IMR-90 (cell line): ENCODE data around the gene UNC79. TPM values are rescaled to one million over a fixed set of nuclear protein-coding genes. Genes with fewer than 3 reads are reported as not detected.

ENCODE experiments used
- ATAC-seq: fragments of 200-7000 bp; cut with Tn5 transposase; 2 replicates; pipeline ENCODE4 v1.9.1; 2020; ENCODE audit warnings: low read depth, mild to moderate bottlenecking, moderate library complexity
- BruUV-seq: library from RNA; stranded (reverse); fragments of 400-500 nt; replicated peaks from 2 replicates; lab custom pipeline; 2021; lab: Mats Ljungman, UMichigan
- CTCF ChIA-PET: fragments of 300-600 bp; formaldehyde crosslinking; extraction: SDS; loops from one replicate; lab custom pipeline; 2021; ENCODE audit warnings: antibody characterized with exemption; lab: Yijun Ruan, JAX
- POLR2A ChIA-PET: fragments of 300-600 bp; sonication (Branson Sonifier 250); formaldehyde crosslinking; loops from one replicate; lab custom pipeline; 2022; ENCODE audit warnings: antibody characterized with exemption; ENCODE audit not compliant: unreplicated experiment; lab: Charles Lee
- DNase-seq: peaks from one replicate; pipeline ENCODE4 v3.0.0; 2013
- H2AFZ ChIP-seq: replicated peaks from 2 replicates; pipeline ENCODE3; 2013; ENCODE audit warnings: low read length, mild to moderate bottlenecking; ENCODE audit not compliant: poor library complexity
- H2AK5ac ChIP-seq: 2 replicates; pipeline ENCODE4 v1.6.1; 2013; ENCODE audit warnings: low read depth, low read length, inconsistent platforms
- H2AK9ac ChIP-seq: replicated peaks from 2 replicates; pipeline ENCODE3; 2013; ENCODE audit warnings: mild to moderate bottlenecking, low read depth, low read length, moderate library complexity; ENCODE audit not compliant: poor library complexity
- H2BK120ac ChIP-seq: 2 replicates; pipeline ENCODE4 v1.6.1; 2013; ENCODE audit warnings: low read depth, low read length, inconsistent platforms
- H2BK15ac ChIP-seq: 3 replicates; pipeline ENCODE4 v1.6.1; 2013; ENCODE audit warnings: low read depth, low read length, inconsistent platforms
- H2BK20ac ChIP-seq: 2 replicates; pipeline ENCODE4 v1.6.1; 2013; ENCODE audit warnings: low read depth, mild to moderate bottlenecking, inconsistent platforms, low read length, moderate library complexity
- H2BK5ac ChIP-seq: 2 replicates; pipeline ENCODE4 v1.6.1; 2013; ENCODE audit warnings: mild to moderate bottlenecking, low read depth, low read length, inconsistent platforms; ENCODE audit not compliant: poor library complexity, severe bottlenecking
- H3K14ac ChIP-seq: replicated peaks from 2 replicates; pipeline ENCODE4 v1.6.1; 2013; ENCODE audit warnings: low read depth, low read length, inconsistent platforms
- H3K18ac ChIP-seq: 2 replicates; pipeline ENCODE4 v1.6.1; 2013; ENCODE audit warnings: low read depth, low read length, control low read depth
- H3K23ac ChIP-seq: 2 replicates; pipeline ENCODE4 v1.6.1; 2013; ENCODE audit warnings: low read depth, low read length, inconsistent platforms
- H3K27ac ChIP-seq: 2 replicates; pipeline ENCODE4 v1.5.1; 2013; ENCODE audit warnings: mild to moderate bottlenecking, control low read depth, low read length; ENCODE audit not compliant: insufficient read depth
- H3K27me3 ChIP-seq: 2 replicates; pipeline ENCODE4 v1.6.1; 2013; ENCODE audit warnings: low read length; ENCODE audit not compliant: control insufficient read depth, insufficient read depth
- H3K36me3 ChIP-seq: 2 replicates; pipeline ENCODE4 v1.6.1; 2013; ENCODE audit warnings: low read length, mixed read lengths; ENCODE audit not compliant: control insufficient read depth, insufficient read depth
- H3K4ac ChIP-seq: 2 replicates; pipeline ENCODE4 v1.6.1; 2013; ENCODE audit warnings: low read depth, low read length, inconsistent platforms
- H3K4me1 ChIP-seq: 2 replicates; pipeline ENCODE4 v1.6.1; 2013; ENCODE audit warnings: low read length, mixed read lengths; ENCODE audit not compliant: control insufficient read depth, insufficient read depth
- H3K4me2 ChIP-seq: 2 replicates; pipeline ENCODE4 v1.6.1; 2013; ENCODE audit warnings: low read depth, mild to moderate bottlenecking, control low read depth, low read length, moderate library complexity
- H3K4me3 ChIP-seq: 2 replicates; pipeline ENCODE4 v1.5.1; 2013; ENCODE audit warnings: low read depth, mild to moderate bottlenecking, control low read depth, low read length, moderate library complexity; ENCODE audit not compliant: insufficient read depth
- H3K56ac ChIP-seq: 2 replicates; pipeline ENCODE4 v1.6.1; 2013; ENCODE audit warnings: low read length, inconsistent platforms; ENCODE audit not compliant: insufficient read depth; ENCODE audit errors: extremely low read depth
- H3K79me1 ChIP-seq, 2 experiments: 2 replicates each; pipeline ENCODE4 v1.6.1; 2013; ENCODE audit warnings: low read length in 2 of 2, inconsistent platforms in 1 of 2, low read depth in 1 of 2
- H3K9ac ChIP-seq: 2 replicates; pipeline ENCODE4 v1.6.1; 2013; ENCODE audit warnings: low read depth, low read length, control low read depth
- H3K9me1 ChIP-seq: 2 replicates; pipeline ENCODE4 v1.6.1; 2013; ENCODE audit warnings: low read length, inconsistent platforms; ENCODE audit not compliant: insufficient read depth
- H3K9me3 ChIP-seq: 2 replicates; pipeline ENCODE4 v1.6.1; 2013; ENCODE audit warnings: low read length; ENCODE audit not compliant: control insufficient read depth, insufficient read depth
- H4K20me1 ChIP-seq: 2 replicates; pipeline ENCODE4 v1.6.1; 2013; ENCODE audit warnings: low read length, inconsistent platforms; ENCODE audit not compliant: insufficient read depth
- H4K5ac ChIP-seq: 2 replicates; pipeline ENCODE4 v1.6.1; 2013; ENCODE audit warnings: mild to moderate bottlenecking, low read depth, low read length, control low read depth
- H4K8ac ChIP-seq, 2 experiments: 2 replicates each; pipeline ENCODE4 v1.6.1; 2013; ENCODE audit warnings: low read depth in 2 of 2, low read length in 2 of 2, control low read depth in 1 of 2, inconsistent platforms in 1 of 2
- H4K91ac ChIP-seq: 2 replicates; pipeline ENCODE4 v1.6.1; 2013; ENCODE audit warnings: low read depth, low read length, inconsistent platforms; ENCODE audit not compliant: insufficient read depth
- BHLHE40 ChIP-seq: fragments of 150-350 bp; IDR thresholded peaks from 2 replicates; pipeline ENCODE4 v1.6.1; 2016; ENCODE audit warnings: mild to moderate bottlenecking, low read depth, low read length
- CEBPB ChIP-seq: IDR thresholded peaks from 2 replicates; pipeline ENCODE4 v1.6.1; 2012; ENCODE audit warnings: low read depth, low read length, improper control_type of control experiment
- CHD1 ChIP-seq: IDR thresholded peaks from 2 replicates; pipeline ENCODE4 v1.6.1; 2012; ENCODE audit warnings: low read depth, low read length, improper control_type of control experiment
- ELK1 ChIP-seq: fragments of 150-350 bp; IDR thresholded peaks from 2 replicates; pipeline ENCODE4 v1.6.1; 2016; ENCODE audit warnings: low read depth, mild to moderate bottlenecking, low read length, moderate library complexity, borderline replicate concordance
- FOS ChIP-seq: fragments of 150-350 bp; IDR thresholded peaks from 2 replicates; pipeline ENCODE4 v1.6.1; 2016; ENCODE audit warnings: low read depth, low read length
- MAFK ChIP-seq: IDR thresholded peaks from 2 replicates; pipeline ENCODE4 v1.6.1; 2012; ENCODE audit warnings: low read depth, low read length, improper control_type of control experiment
- MAZ ChIP-seq: IDR thresholded peaks from 2 replicates; pipeline ENCODE4 v1.6.1; 2012; ENCODE audit warnings: low read depth, mild to moderate bottlenecking, low read length, improper control_type of control experiment, moderate library complexity, borderline replicate concordance
- MXI1 ChIP-seq: IDR thresholded peaks from 2 replicates; pipeline ENCODE4 v1.6.1; 2012; ENCODE audit warnings: low read depth, mild to moderate bottlenecking, low read length, moderate library complexity, borderline replicate concordance
- NFE2L2 ChIP-seq: fragments of 150-350 bp; IDR thresholded peaks from 2 replicates; pipeline ENCODE4 v1.6.1; 2016; ENCODE audit warnings: low read depth, mild to moderate bottlenecking, low read length
- POLR2A ChIP-seq: IDR thresholded peaks from 2 replicates; pipeline ENCODE4 v1.6.1; 2012; ENCODE audit warnings: mild to moderate bottlenecking, low read depth, low read length
- RAD21 ChIP-seq: IDR thresholded peaks from 2 replicates; pipeline ENCODE4 v1.6.1; 2012; ENCODE audit warnings: low read length, improper control_type of control experiment
- RCOR1 ChIP-seq: IDR thresholded peaks from 2 replicates; pipeline ENCODE4 v1.6.1; 2012; ENCODE audit warnings: mild to moderate bottlenecking, low read length, improper control_type of control experiment; ENCODE audit not compliant: insufficient replicate concordance
- RFX5 ChIP-seq: IDR thresholded peaks from 2 replicates; pipeline ENCODE4 v1.8.0; 2012; ENCODE audit warnings: low read depth, mild to moderate bottlenecking, low read length, moderate library complexity
- SMC3 ChIP-seq: fragments of 150-350 bp; IDR thresholded peaks from 2 replicates; pipeline ENCODE4 v1.6.1; 2016; ENCODE audit warnings: low read depth, mild to moderate bottlenecking, antibody characterized with exemption, low read length, moderate library complexity
- WGBS, 2 experiments: methylation state at CpG; one replicate each; pipeline versions ENCODE4 v1.1.5 to v1.1.7; 2013; ENCODE audit warnings: missing lambda C conversion rate in 2 of 2; ENCODE audit not compliant: insufficient read length in 1 of 2; ENCODE audit errors: extremely low coverage in 2 of 2; 5-methylcytosine and 5-hydroxymethylcytosine counted together
- dilution Hi-C: fragments of 300-500 bp; cut with HindIII; formaldehyde crosslinking; loops from one replicate; pipeline ENCODE4 v1.14.3; 2018; ENCODE audit warnings: low sequenced_read_pairs; ENCODE audit not compliant: unreplicated experiment
- in situ Hi-C: fragments of 300-500 bp; cut with MboI; formaldehyde crosslinking; loops from 3 replicates; pipeline ENCODE4 v1.14.3; 2019; ENCODE audit warnings: low sequenced_read_pairs, inconsistent platforms, mixed read lengths
- intact Hi-C: fragments of 100-400 bp; cut with micrococcal nuclease; formaldehyde crosslinking; loops from 2 replicates; pipeline ENCODE4 v1.10.0; 2022
- polyA plus RNA-seq, 3 experiments: library from polyadenylated mRNA; depleted of rRNA; stranded (reverse); fragments of >200 nt; gene quantifications; 2 replicates each; pipeline ENCODE4 v1.2.3, GENCODE V29; 2012; ENCODE audit warnings: low replicate concordance in 1 of 3
- total RNA-seq: library from RNA; depleted of rRNA; stranded (reverse); fragments of >200 nt; gene quantifications from 2 replicates; pipeline ENCODE4 v1.2.3, GENCODE V29; 2012
- TF ChIP-seq, protein P1 (sequence below): conservative IDR thresholded peaks from 2 replicates; pipeline ENCODE4 v1.5.1; 2012; ENCODE audit warnings: mild to moderate bottlenecking, low read depth, low read length, improper control_type of control experiment
- TF ChIP-seq, protein P2 (sequence below): fragments of 150-350 bp; IDR thresholded peaks from 2 replicates; pipeline ENCODE4 v1.6.1; 2017; ENCODE audit warnings: mild to moderate bottlenecking, antibody characterized with exemption, low read length, low read depth

UNC79 gene
- total and polyA plus RNA-seq, 2 of the 4 experiments (the other 2 are of a cell fraction), result under 0.01 TPM

DNA sequence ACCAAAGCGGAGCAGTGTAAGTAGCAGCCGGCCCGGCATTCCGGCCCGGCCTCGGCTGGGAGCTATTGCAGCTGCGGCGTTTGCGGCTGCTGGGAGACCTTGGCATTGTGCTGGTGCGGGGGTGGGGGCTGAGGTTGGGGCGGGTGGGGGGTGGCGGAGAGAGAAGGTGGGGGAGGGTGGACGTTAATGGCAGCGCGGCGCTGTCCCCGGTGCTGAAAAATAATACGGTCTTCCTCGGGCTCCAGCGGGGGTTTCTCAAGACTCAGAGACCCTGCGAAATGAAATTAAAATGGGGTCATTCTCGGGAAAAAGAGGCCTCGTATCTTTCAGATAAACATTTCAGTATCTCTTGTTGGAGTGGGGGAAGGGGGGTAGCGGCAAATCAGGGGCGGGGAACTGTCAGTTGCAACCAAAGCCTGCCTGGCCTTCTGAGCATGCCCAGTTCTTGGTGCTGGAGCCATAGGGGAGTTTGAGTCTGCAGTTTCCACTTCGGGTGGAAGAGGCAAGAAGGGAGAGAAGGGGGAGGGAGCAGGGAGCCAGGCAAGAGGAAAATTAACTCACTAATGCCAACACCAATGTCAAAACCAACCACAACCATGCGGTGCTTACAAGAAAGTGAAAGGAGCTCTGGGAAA lies 414 bp downstream of the UNC79 start:
- no peak overlapping the region for H2BK5ac ChIP-seq
- H3K9me1 ChIP-seq, result no peaks in the 10 kb centered on the region
- in situ Hi-C loops (no loop called here), intact Hi-C loops (no loop called here), dilution Hi-C loops (no loop called here)
- no peaks in the 10 kb centered on the region for H3K79me1 ChIP-seq
- no peak overlapping the region for H2AFZ ChIP-seq
- CTCF ChIA-PET, result no interaction called here
- H3K9ac ChIP-seq, result no peak overlapping the region
- DNase-seq, result no peak
- no peak overlapping the region for H2AK9ac ChIP-seq
- H3K9me3 ChIP-seq, result no peaks in the 10 kb centered on the region
- peak; percentile 21; the same call in 1 of the 2 replicates for ATAC-seq
- H2BK15ac ChIP-seq, result no peak overlapping the region
- no TSS peak for BruUV-seq
- no peak overlapping the region for H3K4me3 ChIP-seq
- H4K8ac ChIP-seq, result no peak overlapping the region
- no peaks in the 10 kb centered on the region for H4K20me1 ChIP-seq
- H3K4me1 ChIP-seq, result no peaks in the 10 kb centered on the region; the same call in 1 of the 2 replicates
- no peak overlapping the region for H3K18ac ChIP-seq
- no peak overlapping the region; the same call in 1 of the 2 replicates for H3K4me2 ChIP-seq
- no peak for TF ChIP-seq MAZ
- TF ChIP-seq NFE2L2, result no peak
- no peak for TF ChIP-seq RAD21
- no peak for TF ChIP-seq BHLHE40
- TF ChIP-seq CEBPB, result no peak
- TF ChIP-seq POLR2A, result no peak
- TF ChIP-seq, protein P1, sequence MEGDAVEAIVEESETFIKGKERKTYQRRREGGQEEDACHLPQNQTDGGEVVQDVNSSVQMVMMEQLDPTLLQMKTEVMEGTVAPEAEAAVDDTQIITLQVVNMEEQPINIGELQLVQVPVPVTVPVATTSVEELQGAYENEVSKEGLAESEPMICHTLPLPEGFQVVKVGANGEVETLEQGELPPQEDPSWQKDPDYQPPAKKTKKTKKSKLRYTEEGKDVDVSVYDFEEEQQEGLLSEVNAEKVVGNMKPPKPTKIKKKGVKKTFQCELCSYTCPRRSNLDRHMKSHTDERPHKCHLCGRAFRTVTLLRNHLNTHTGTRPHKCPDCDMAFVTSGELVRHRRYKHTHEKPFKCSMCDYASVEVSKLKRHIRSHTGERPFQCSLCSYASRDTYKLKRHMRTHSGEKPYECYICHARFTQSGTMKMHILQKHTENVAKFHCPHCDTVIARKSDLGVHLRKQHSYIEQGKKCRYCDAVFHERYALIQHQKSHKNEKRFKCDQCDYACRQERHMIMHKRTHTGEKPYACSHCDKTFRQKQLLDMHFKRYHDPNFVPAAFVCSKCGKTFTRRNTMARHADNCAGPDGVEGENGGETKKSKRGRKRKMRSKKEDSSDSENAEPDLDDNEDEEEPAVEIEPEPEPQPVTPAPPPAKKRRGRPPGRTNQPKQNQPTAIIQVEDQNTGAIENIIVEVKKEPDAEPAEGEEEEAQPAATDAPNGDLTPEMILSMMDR, result no peak
- TF ChIP-seq SMC3, result no peak
- no peak for TF ChIP-seq FOS
- TF ChIP-seq RFX5, result no peak
- TF ChIP-seq ELK1, result no peak
- TF ChIP-seq, protein P2, sequence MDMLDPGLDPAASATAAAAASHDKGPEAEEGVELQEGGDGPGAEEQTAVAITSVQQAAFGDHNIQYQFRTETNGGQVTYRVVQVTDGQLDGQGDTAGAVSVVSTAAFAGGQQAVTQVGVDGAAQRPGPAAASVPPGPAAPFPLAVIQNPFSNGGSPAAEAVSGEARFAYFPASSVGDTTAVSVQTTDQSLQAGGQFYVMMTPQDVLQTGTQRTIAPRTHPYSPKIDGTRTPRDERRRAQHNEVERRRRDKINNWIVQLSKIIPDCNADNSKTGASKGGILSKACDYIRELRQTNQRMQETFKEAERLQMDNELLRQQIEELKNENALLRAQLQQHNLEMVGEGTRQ, result no peak
- no peak for TF ChIP-seq MXI1
- no peak for TF ChIP-seq RCOR1
- TF ChIP-seq MAFK, result no peak
- no peak for TF ChIP-seq CHD1
- H3K56ac ChIP-seq, result no peak overlapping the region
- no peak overlapping the region for H4K5ac ChIP-seq
- no peak overlapping the region for H3K14ac ChIP-seq
- H3K36me3 ChIP-seq, result no peaks in the 10 kb centered on the region
- H2BK120ac ChIP-seq, result no peak overlapping the region
- POLR2A ChIA-PET, result no interaction called here
- no peaks in the 10 kb centered on the region for H3K27me3 ChIP-seq
- H3K23ac ChIP-seq, result no peak overlapping the region
- no peak overlapping the region for H2BK20ac ChIP-seq
- 2% methylated on average over 7 of the region's 27 CpGs; no CpG with 5 or more reads in 1 of the 2 experiments for WGBS, 2 experiments
- H2AK5ac ChIP-seq, result no peak overlapping the region
- no peak overlapping the region for H4K91ac ChIP-seq
- H3K27ac ChIP-seq, result no peak overlapping the region
- H3K4ac ChIP-seq, result no peak overlapping the region
